Fibroblast of lung (primary cell): ENCODE measurements around the gene LYPD6B. TPM values are rescaled to one million over a fixed set of nuclear protein-coding genes. Genes with fewer than 3 reads are reported as not detected.

Experiments
- DNase-seq, 2 donors: peaks; one replicate each; pipeline versions ENCODE4 v3.0.0 to v3.0.0-alpha.2; 2010; ENCODE audit warnings: low read depth in 2 of 2
- H2AFZ ChIP-seq: 2 replicates; pipeline ENCODE4 v1.5.1; 2012; ENCODE audit warnings: low read length, control low read depth, inconsistent platforms
- H3K27ac ChIP-seq: 2 replicates; pipeline ENCODE4 v1.5.1; 2011; ENCODE audit warnings: low read length, control low read depth; ENCODE audit not compliant: insufficient read depth
- H3K27me3 ChIP-seq: 2 replicates; pipeline ENCODE4 v1.5.1; 2011; ENCODE audit warnings: mild to moderate bottlenecking, low read length; ENCODE audit not compliant: control insufficient read depth, insufficient read depth
- H3K36me3 ChIP-seq: 2 replicates; pipeline ENCODE4 v1.5.1; 2011; ENCODE audit warnings: low read length; ENCODE audit not compliant: control insufficient read depth, insufficient read depth
- H3K4me1 ChIP-seq: 2 replicates; pipeline ENCODE4 v1.5.1; 2011; ENCODE audit warnings: low read length; ENCODE audit not compliant: control insufficient read depth, insufficient read depth; ENCODE audit errors: extremely low read depth
- H3K4me2 ChIP-seq: 2 replicates; pipeline ENCODE4 v1.5.1; 2011; ENCODE audit warnings: low read length, control low read depth; ENCODE audit not compliant: insufficient read depth; ENCODE audit errors: extremely low read depth
- H3K4me3 ChIP-seq, 4 experiments: fragments of 200-600 bp in 1 of 4; sonication (generic) in 1 of 4; replicated peaks in 1 of 4; 2 replicates each; pipeline ENCODE4 v1.5.1; 2011 to 2016; ENCODE audit warnings: low read length in 4 of 4, low read depth in 3 of 4, mild to moderate bottlenecking in 3 of 4, control low read depth in 2 of 4, inconsistent platforms in 1 of 4, mixed read lengths in 1 of 4; ENCODE audit not compliant: insufficient read depth in 1 of 4; ENCODE audit errors: control extremely low read depth in 1 of 4
- H3K79me2 ChIP-seq: 2 replicates; pipeline ENCODE4 v1.5.1; 2012; ENCODE audit warnings: mild to moderate bottlenecking, low read length, inconsistent platforms; ENCODE audit not compliant: control insufficient read depth, insufficient read depth
- H3K9ac ChIP-seq: 2 replicates; pipeline ENCODE4 v1.5.1; 2011; ENCODE audit warnings: mild to moderate bottlenecking, low read length, control low read depth; ENCODE audit not compliant: insufficient read depth
- H3K9me3 ChIP-seq: 2 replicates; pipeline ENCODE4 v1.5.1; 2012; ENCODE audit warnings: low read depth, low read length; ENCODE audit not compliant: control insufficient read depth, insufficient read depth
- H4K20me1 ChIP-seq: 2 replicates; pipeline ENCODE4 v1.5.1; 2011; ENCODE audit warnings: low read length; ENCODE audit not compliant: control insufficient read depth, insufficient read depth; ENCODE audit errors: extremely low read depth
- CTCF ChIP-seq, 2 donors: IDR thresholded peaks in 1 of 2; conservative IDR thresholded peaks in 1 of 2; 1 replicate in 1 of 2; 2 replicates in 1 of 2; pipeline ENCODE4 v1.5.1; 2011 to 2012; ENCODE audit warnings: low read length in 2 of 2, control low read depth in 1 of 2, inconsistent platforms in 1 of 2, low read depth in 1 of 2, mild to moderate bottlenecking in 1 of 2
- EZH2 ChIP-seq: IDR thresholded peaks from 2 replicates; pipeline ENCODE4 v1.5.1; 2012; ENCODE audit warnings: low read length, control low read depth, mild to moderate bottlenecking; ENCODE audit errors: missing control alignments
- polyA plus RNA-seq, 2 donors: library from polyadenylated mRNA; depleted of rRNA in 1 of 2; stranded (reverse) in 1 of 2; unstranded in 1 of 2; fragments of >200 nt; gene quantifications; 2 replicates each; pipeline ENCODE4 v1.2.1, GENCODE V29; 2011 to 2012; ENCODE audit warnings: missing spikeins in 1 of 2
- total RNA-seq: library from RNA; depleted of rRNA; stranded (reverse); fragments of >200 nt; gene quantifications from 2 replicates; pipeline ENCODE4 v1.2.1, GENCODE V29; 2014

Gene LYPD6B
- total and polyA plus RNA-seq, 2 donors (not counting 1 experiment from before 2014, with no cell fraction given), result 0.11 TPM; not detected in 1

GRCh38 chr2:149205143-149205542 lies 166.6 kb downstream of the LYPD6B start:
- Histone ChIP-seq H3K4me1 (no peaks in the 10 kb centered on the region), H3K27ac (no peak overlapping the region), H3K36me3 (no peaks in the 10 kb centered on the region), H3K79me2 (no peaks in the 10 kb centered on the region), H4K20me1 (no peaks in the 10 kb centered on the region), H3K9me3 (no peaks in the 10 kb centered on the region), H2AFZ (no peak overlapping the region), H3K4me3 (no peak overlapping the region), H3K27me3 (no peaks in the 10 kb centered on the region), H3K9ac (no peak overlapping the region), H3K4me2 (no peak overlapping the region)
- TF ChIP-seq EZH2 (no peak), CTCF (conservative IDR thresholded peaks at IDR 0.05 in 1 of 2, IDR thresholded peaks at IDR 0.05 in 1 of 2; ENCODE audit: low read depth in 1 of 2, low read length in 2 of 2) (no peak)
- no peak for DNase-seq

- Histone ChIP-seq H3K27ac (no peak overlapping the region), H4K20me1 (no peaks in the 10 kb centered on the region), H3K79me2 (no peaks in the 10 kb centered on the region), H3K4me3 (no peak overlapping the region), H3K27me3 (no peaks in the 10 kb centered on the region), H3K4me1 (no peaks in the 10 kb centered on the region), H3K4me2 (no peak overlapping the region), H3K9me3 (no peaks in the 10 kb centered on the region), H3K36me3 (no peaks in the 10 kb centered on the region), H2AFZ (no peak overlapping the region), H3K9ac (no peak overlapping the region)
- no peak for DNase-seq
- TF ChIP-seq EZH2 (no peak), CTCF (conservative IDR thresholded peaks at IDR 0.05 in 1 of 2, IDR thresholded peaks at IDR 0.05 in 1 of 2; ENCODE audit: low read depth in 1 of 2, low read length in 2 of 2) (no peak)
Observed at GRCh38 chr2:149213764-149214493, 175.4 kb downstream of the LYPD6B start.

- Histone ChIP-seq H3K4me2 (no peak overlapping the region), H3K79me2 (no peaks in the 10 kb centered on the region), H3K4me1 (no peaks in the 10 kb centered on the region), H3K36me3 (no peaks in the 10 kb centered on the region), H3K27ac (no peak overlapping the region), H3K4me3 (no peak overlapping the region), H2AFZ (no peak overlapping the region), H3K9me3 (no peaks in the 10 kb centered on the region), H4K20me1 (no peaks in the 10 kb centered on the region), H3K27me3 (no peaks in the 10 kb centered on the region), H3K9ac (no peak overlapping the region)
- TF ChIP-seq EZH2 (no peak), CTCF (conservative IDR thresholded peaks at IDR 0.05 in 1 of 2, IDR thresholded peaks at IDR 0.05 in 1 of 2; ENCODE audit: low read depth in 1 of 2, low read length in 2 of 2) (no peak)
- no peak for DNase-seq
Observed at GRCh38 chr2:149218497-149218896, 180.0 kb downstream of the LYPD6B start.
